Stomach smooth muscle (tissue), 2 donors: Measurements from ENCODE around the gene CD34.
A peak's percentile ranks its signal among the peaks of the same experiment; 100 is the strongest.

Experiments
- H3K27ac ChIP-seq: one replicate; pipeline ENCODE4 v1.7.0; 2013; ENCODE audit warnings: mild to moderate bottlenecking, low read length, inconsistent platforms
- H3K27me3 ChIP-seq, 2 donors: one replicate each; pipeline ENCODE4 v1.7.0; 2013; ENCODE audit warnings: low read length in 2 of 2; ENCODE audit not compliant: insufficient read depth in 2 of 2, control insufficient read depth in 1 of 2
- H3K36me3 ChIP-seq, 2 donors: one replicate each; pipeline ENCODE4 v1.7.0; 2013; ENCODE audit warnings: low read length in 2 of 2; ENCODE audit not compliant: control insufficient read depth in 2 of 2, insufficient read depth in 2 of 2
- H3K4me1 ChIP-seq: one replicate; pipeline ENCODE4 v1.7.0; 2013; ENCODE audit warnings: low read length; ENCODE audit not compliant: control insufficient read depth, insufficient read depth
- H3K4me3 ChIP-seq, 2 donors: one replicate each; pipeline ENCODE4 v1.7.0; 2013; ENCODE audit warnings: low read length in 2 of 2
- H3K9ac ChIP-seq, 2 donors: one replicate each; pipeline ENCODE4 v1.7.0; 2013; ENCODE audit warnings: low read length in 2 of 2, mild to moderate bottlenecking in 1 of 2
- H3K9me3 ChIP-seq, 2 donors: one replicate each; pipeline ENCODE4 v1.7.0; 2013; ENCODE audit warnings: low read length in 2 of 2; ENCODE audit not compliant: control insufficient read depth in 2 of 2
- donor health status: healthy.
- donor health status: Pancreatic carcinoma.

Gene CD34

DNA sequence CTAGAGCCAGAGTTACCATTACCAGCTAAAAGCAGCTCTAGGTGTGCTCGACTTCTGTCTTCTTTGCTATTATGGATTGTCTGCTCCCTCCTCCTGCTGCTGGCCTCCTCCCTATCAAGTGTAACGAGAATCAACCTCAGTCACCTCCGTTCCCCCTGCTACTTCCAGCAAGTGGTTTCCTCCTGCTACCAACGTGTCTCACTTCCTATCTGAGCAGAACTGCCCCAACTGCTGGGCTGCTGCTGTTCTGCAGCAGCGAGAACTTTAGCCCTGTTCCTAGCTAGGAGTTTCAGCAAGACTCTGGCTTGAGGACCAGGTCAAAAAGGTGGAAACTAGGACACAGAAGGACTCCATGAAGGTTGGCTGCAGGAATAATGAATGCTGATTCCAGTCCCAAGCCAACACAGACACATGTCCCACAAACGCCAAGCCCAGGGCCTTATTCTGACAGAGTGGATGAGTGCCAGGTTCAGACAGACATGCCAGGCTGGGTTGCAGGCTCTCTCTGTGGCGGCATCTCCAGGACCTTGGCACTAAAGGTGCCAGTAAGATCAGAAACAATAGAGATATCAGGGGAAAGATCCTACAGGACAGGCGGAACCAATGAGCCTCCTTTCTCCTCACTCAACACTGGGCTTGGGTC, 46.9 kb downstream of the CD34 start:
- peak overlapping the region in 1 of 2 donors; percentile 15 for H3K4me3 ChIP-seq
- peak overlapping the region; percentile 49 for H3K27ac ChIP-seq
- H3K9ac ChIP-seq, result peak overlapping the region in 1 of 2 donors; percentile 13
- peaks cover 16 to 27% of the 10 kb centered on the region in 2 donors for H3K36me3 ChIP-seq
- no peaks in the 10 kb centered on the region for H3K27me3 ChIP-seq
- peaks cover 64% of the 10 kb centered on the region for H3K4me1 ChIP-seq
- no peaks in the 10 kb centered on the region for H3K9me3 ChIP-seq

DNA sequence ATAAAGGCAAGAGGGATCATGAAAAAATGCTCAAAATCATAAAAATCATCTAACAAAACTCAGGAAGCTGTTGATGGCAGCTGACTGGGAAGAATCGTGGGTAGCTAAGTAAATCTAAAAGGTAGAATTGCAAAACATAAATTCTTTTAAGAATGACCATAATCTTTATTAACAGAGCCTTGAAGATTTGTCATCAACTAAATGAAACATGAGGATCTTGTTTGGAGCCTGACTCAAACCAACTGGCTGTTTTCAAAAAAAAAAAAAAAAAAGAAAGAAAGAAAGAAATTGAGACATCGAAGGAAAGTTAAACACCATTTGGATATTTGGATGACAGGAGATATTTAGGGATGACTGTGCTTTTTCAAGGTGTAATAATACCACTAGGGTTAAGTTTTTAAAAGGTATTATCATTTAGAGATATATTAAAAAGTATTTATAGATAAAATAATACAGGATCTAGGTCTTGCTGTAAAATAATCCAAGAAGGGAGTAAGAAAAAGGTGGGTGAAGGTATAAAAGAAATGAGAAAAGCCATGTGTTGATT, 48.6 kb downstream of the CD34 start:
- Histone ChIP-seq H3K4me1 (peaks cover 63% of the 10 kb centered on the region), H3K27me3 (no peaks in the 10 kb centered on the region), H3K9ac (no peak overlapping the region), H3K36me3 (peaks cover 16 to 27% of the 10 kb centered on the region in 2 donors), H3K9me3 (no peaks in the 10 kb centered on the region), H3K27ac (no peak overlapping the region), H3K4me3 (no peak overlapping the region)

DNA sequence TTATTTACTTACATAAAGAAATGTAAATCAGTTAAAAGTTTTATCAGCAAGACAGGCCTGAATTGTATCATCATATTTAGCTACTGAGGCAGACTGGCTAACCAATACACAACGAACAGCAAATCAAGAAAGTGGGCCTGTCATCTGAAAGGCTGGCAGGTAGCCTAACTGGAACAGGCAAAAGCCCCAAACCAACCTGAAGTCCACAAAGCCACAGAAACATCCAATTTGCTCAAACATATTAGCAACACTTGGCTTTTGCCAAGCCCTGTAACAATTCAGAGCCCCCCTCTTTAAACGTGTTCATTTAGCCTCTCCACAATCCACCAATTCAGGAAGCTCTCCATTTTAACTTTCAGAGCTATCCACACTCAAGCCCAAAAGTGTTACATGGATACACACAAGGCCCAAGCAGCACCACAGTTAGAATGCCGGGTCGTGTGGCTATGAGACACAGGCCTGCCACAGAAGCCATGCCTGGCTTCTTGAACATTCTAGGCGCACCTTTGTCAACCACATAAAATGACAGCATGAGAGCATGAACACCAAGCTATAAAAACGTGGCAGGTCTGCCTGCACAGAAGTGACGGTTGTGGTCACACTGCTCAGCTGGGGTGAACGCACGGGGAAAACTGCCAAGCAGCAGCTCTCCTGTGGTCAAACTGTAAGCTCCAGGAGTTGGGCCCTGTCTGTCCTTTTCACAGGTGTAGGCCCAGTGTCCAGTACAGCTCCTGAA, 49.3 kb downstream of the CD34 start:
- Histone ChIP-seq H3K36me3 (peaks cover 16 to 27% of the 10 kb centered on the region in 2 donors), H3K9ac (no peak overlapping the region), H3K4me1 (peaks cover 60% of the 10 kb centered on the region), H3K27me3 (no peaks in the 10 kb centered on the region), H3K27ac (no peak overlapping the region), H3K9me3 (no peaks in the 10 kb centered on the region), H3K4me3 (no peak overlapping the region)

DNA sequence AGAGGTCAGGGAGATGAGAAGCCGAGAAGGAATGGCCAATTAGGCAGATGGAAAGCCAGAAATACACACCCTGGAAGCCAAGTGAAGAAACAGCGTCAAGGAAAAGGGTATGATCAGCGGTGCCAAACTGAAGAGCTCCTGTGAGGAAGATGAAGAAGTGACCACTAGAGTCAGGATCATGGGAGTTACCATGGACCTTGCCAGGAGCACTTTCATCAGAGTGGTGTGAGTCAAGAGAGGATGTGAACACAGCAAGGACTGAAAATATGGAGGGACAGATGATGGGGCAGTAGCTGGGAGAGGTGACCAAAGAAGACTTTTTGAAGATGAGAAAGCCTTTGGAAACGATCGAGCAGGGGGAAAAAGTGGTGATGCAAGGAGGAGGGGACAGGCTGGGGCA, 50.4 kb downstream of the CD34 start:
- Histone ChIP-seq H3K4me3 (no peak overlapping the region), H3K36me3 (peaks cover 16 to 26% of the 10 kb centered on the region in 2 donors), H3K27me3 (no peaks in the 10 kb centered on the region), H3K27ac (no peak overlapping the region), H3K9ac (no peak overlapping the region), H3K9me3 (no peaks in the 10 kb centered on the region), H3K4me1 (peaks cover 55% of the 10 kb centered on the region)

DNA sequence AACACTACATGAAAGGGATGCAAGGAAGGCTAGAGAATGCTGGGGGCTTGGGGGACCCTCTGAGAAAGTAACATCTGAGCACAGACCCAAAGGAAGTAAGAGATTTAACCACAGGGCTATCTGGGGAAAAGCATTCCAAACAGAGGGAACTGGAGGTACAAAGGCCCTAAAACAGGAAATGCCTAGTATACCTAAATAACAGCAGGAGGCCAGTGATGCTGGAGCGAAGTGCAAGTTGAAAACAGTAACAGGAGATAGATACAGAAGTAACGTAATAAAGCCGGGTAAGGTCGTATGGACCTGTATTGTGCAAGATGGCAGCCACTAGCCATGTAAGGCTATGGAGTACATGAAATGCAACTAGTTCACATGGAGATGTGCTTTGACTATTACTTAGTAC, 52.1 kb downstream of the CD34 start:
- H3K9ac ChIP-seq, result no peak overlapping the region
- H3K4me3 ChIP-seq, result no peak overlapping the region
- H3K27ac ChIP-seq, result no peak overlapping the region
- H3K9me3 ChIP-seq, result no peaks in the 10 kb centered on the region
- peaks cover 15 to 16% of the 10 kb centered on the region in 2 donors for H3K36me3 ChIP-seq
- H3K27me3 ChIP-seq, result no peaks in the 10 kb centered on the region
- peaks cover 43% of the 10 kb centered on the region for H3K4me1 ChIP-seq

DNA sequence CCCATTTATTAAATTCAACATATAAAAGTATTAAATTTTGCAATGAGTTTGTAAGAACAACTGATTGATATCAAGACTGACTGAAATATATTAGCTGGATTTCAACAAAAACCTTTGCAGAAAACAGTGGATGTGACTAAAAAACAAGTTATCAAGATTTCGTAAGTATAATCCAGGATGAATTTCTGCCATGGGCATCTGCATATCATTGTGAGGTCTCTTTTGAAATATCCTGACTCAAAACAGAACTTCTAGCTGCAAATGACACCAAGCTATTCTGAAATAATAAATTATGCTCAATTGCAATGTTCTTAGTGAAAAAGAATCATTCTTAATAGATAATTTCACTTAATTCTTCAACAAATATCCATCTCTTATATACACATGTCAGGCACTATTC, 52.6 kb downstream of the CD34 start:
- H3K4me1 ChIP-seq, result peaks cover 44% of the 10 kb centered on the region
- H3K36me3 ChIP-seq, result peaks cover 12 to 14% of the 10 kb centered on the region in 2 donors
- H3K9me3 ChIP-seq, result no peaks in the 10 kb centered on the region
- H3K27ac ChIP-seq, result no peak overlapping the region
- H3K4me3 ChIP-seq, result no peak overlapping the region
- no peak overlapping the region for H3K9ac ChIP-seq
- no peaks in the 10 kb centered on the region for H3K27me3 ChIP-seq

DNA sequence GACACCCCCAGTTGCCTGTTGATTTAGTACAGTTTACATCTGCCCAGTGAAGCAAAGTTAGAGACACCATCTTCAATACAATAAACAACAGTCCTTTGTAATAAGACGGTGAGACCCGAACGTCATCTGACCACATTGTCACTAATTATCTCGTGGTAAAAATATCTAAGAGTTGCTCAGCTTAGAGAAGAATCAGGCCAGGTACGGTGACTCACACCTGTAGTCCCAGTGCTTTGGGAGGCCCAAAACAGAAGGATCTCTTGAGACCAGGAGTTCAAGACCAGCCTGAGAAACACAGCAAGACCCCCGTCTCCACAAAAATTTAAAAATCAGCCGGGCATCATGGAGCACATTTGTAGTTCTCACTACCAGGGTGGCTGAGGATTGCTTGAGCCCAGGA, 53.5 kb downstream of the CD34 start:
- no peak overlapping the region for H3K9ac ChIP-seq
- H3K27ac ChIP-seq, result no peak overlapping the region
- no peaks in the 10 kb centered on the region for H3K9me3 ChIP-seq
- H3K36me3 ChIP-seq, result peaks cover 8 to 11% of the 10 kb centered on the region in 2 donors
- H3K4me3 ChIP-seq, result no peak overlapping the region
- H3K4me1 ChIP-seq, result peaks cover 46% of the 10 kb centered on the region
- no peaks in the 10 kb centered on the region for H3K27me3 ChIP-seq

DNA sequence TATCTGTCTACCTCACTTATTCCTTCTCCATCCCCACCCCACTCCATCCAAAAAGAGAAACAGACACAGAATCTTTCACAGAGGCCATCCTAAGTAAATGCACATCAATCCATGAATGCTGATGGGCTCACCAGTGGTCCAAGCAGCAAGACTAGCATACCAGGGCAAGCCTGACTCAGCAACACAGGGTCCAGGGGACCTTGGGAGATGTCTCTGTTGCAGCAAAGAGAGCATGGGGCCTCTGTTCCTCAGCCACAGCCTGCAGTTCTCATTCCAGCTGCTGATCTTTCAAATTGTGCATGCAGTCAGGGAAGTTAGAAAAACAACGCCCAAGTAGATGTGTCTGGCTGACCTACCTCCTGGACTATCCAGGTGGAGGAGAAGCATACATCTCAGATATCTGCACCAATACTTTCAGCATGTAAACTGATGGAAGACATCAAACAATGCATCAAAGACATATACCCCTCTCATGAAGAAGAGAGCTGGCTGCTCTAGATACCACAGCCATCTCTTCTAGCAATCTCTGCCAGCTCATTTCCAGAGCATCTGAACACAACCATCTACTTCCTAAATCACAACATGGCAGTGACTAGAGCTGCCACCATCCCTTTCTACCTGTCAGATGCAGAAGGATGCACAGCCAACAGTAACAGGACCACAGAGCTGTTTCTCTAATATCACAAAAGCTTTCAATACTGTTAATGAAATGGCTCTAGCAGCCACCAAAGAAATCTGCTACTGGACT, 54.5 kb downstream of the CD34 start:
- H3K4me1 ChIP-seq, result peaks cover 47% of the 10 kb centered on the region
- no peak overlapping the region for H3K9ac ChIP-seq
- H3K27me3 ChIP-seq, result no peaks in the 10 kb centered on the region
- no peak overlapping the region for H3K27ac ChIP-seq
- no peak overlapping the region for H3K4me3 ChIP-seq
- no peaks in the 10 kb centered on the region for H3K9me3 ChIP-seq
- H3K36me3 ChIP-seq, result peaks cover 4 to 8% of the 10 kb centered on the region in 2 donors

DNA sequence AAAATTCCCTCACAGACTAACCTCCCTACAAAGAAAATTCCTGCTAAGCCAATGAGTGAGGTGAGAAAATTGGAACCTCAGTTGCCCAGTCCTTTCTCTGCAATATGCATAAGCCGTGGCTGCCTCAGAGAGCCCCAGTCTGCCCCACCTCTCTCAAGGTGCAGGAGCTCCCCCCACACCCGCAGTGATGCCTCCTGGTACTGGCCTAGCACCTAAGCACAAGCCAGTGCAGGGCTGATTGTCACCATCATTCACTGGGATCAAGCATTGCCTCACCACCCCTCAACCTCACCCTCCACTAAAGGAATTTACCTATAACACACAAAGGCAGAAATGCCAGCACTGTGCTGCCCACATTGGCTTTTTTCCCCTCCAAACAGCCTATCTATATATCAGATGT, 56.9 kb downstream of the CD34 start:
- no peaks in the 10 kb centered on the region for H3K9me3 ChIP-seq
- H3K4me3 ChIP-seq, result no peak overlapping the region
- no peak overlapping the region for H3K27ac ChIP-seq
- no peak overlapping the region for H3K9ac ChIP-seq
- H3K36me3 ChIP-seq, result peaks cover 7 to 12% of the 10 kb centered on the region in 2 donors
- no peaks in the 10 kb centered on the region for H3K27me3 ChIP-seq
- peaks cover 63% of the 10 kb centered on the region for H3K4me1 ChIP-seq

DNA sequence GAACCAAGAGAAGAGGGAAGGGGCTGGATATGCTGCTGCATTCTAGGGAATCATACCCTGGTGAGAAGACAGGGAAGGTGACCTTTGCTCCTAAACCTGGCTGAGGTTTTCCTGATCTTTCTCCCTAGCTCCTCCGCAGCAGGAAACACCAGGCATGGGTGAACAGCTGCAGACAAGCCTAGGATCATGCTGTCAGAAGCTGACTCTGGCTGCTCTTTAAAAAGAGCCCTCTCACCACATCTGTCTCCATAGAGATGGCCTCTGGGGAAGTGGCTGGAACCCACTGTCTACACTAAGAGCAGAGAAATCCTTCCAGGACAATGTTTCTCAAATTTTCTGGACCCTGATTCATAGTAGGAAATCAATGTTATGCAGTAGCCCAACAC, 57.6 kb downstream of the CD34 start:
- Histone ChIP-seq H3K27ac (no peak overlapping the region), H3K27me3 (no peaks in the 10 kb centered on the region), H3K36me3 (peaks cover 7 to 12% of the 10 kb centered on the region in 2 donors), H3K9ac (no peak overlapping the region), H3K4me1 (peaks cover 62% of the 10 kb centered on the region), H3K9me3 (no peaks in the 10 kb centered on the region), H3K4me3 (no peak overlapping the region)
